ENCODE results near the gene SLC22A16. TPM values are rescaled to one million over a fixed set of nuclear protein-coding genes. Genes with fewer than 3 reads are reported as not detected.

Gene SLC22A16, protein sequence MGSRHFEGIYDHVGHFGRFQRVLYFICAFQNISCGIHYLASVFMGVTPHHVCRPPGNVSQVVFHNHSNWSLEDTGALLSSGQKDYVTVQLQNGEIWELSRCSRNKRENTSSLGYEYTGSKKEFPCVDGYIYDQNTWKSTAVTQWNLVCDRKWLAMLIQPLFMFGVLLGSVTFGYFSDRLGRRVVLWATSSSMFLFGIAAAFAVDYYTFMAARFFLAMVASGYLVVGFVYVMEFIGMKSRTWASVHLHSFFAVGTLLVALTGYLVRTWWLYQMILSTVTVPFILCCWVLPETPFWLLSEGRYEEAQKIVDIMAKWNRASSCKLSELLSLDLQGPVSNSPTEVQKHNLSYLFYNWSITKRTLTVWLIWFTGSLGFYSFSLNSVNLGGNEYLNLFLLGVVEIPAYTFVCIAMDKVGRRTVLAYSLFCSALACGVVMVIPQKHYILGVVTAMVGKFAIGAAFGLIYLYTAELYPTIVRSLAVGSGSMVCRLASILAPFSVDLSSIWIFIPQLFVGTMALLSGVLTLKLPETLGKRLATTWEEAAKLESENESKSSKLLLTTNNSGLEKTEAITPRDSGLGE
- total RNA-seq (2014; rRNA removed; shearing (Covaris generic)), result 0.13 TPM in 1 of 2 replicates, not detected in the other

DNA sequence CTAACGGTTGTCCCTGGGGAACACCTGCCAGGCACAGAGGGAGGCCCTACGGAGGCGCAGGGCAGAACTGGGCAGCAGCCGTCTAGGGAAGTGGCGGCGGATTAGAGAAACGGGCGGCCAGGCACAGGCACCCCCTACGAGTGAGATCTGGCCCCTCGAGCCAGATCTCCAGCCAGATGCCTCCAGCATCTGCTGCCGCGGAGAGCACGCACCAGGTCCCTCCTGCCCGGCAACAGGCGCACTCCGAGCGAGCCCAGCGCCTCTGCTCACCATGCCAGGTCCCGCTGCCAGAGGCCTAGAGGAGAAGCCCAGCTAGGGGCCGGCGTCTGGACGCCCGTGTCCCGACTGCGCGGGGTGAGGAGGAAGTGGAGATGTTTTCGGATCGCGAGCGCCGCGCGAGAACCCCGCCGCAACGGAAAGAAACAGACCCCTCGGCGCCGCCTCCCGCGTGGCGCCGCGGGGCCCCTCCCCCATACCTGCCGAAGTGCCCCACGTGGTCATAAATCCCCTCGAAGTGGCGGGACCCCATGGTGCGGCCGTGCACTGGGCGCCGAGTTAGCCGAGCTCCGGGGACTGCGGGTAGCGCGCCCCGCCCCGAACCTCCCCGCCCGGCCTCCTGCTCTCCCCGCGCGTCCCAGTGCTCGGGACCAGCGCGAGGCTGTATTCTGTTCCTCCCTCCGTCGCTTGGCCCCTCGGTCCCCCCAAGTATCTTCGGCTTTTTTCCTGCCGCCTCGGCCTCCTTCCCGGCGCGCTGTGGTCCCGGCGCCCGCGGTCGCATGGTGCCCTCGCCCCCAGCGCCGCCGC is at the start of gene SLC22A16:
TSS of gene SLC22A16 (minus strand) at position 568 of the 804 bp plus-strand sequence. CDS start at position 529, 39 bp downstream.

DNA sequence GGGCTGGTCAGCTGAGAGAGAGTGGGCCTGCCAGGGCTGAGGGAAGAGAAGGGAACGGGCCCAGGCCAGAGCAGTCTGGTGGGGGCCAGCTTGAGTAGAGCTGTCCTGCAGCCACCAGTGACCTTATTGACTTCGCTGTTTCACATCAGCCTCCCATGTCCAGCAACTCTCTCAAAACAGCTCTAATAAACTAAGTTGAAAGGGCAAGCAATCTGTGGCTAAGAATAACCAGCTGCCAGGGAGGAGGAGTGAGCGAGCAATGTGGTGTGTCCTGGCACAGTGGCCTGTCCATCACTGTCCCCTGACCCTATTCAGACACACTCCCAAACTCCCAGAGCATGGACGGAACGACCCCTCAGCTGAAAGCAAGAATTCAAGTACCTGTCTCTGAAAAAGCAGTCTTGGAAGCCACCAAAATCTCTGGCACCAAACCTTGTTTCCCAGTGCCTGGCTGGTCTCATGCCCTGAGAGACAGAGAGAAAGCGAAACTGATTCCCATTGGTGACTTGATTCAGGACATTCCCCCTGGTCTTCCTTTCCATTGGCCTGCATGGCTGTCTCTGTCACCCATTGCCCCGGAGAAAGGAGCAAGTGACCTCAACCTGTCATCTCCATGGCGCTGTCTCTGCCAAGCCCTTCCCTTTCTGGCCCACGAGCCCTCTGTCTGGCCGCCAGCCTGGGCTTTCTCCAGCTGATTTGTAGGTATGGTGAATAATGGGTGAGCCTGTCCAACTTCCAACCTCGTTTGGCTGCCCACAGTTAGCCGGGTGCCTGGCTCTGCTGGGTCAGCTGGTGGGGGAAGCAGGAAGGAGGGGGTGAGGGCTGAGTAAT is 61.1 kb downstream of the SLC22A16 start, which contains the start of gene DDO:
TSS of gene DDO (minus strand) at position 490 of the 831 bp plus-strand sequence. CDS start 2,113 bp downstream, outside the sequence.

Other genes with a start within 250 kb of the SLC22A16 start
- gene METTL24, start 118.3 kb downstream of the SLC22A16 start, total RNA-seq (2014; rRNA removed; shearing (Covaris generic)), result not detected in 2 replicates
- 2.4 and 2.9 TPM in 2 replicates for gene DDO, start 61.0 kb downstream of the SLC22A16 start, total RNA-seq (2014; rRNA removed; shearing (Covaris generic))